ENCODE results near the gene CARM1.

The CARM1 gene

GRCh38 chr19:10921199-10921909, 50.0 kb downstream of the CARM1 start:
- DNase-seq (ENCODE audit: extremely low read depth, low read depth), result no peak
- TF ChIP-seq, protein P1, sequence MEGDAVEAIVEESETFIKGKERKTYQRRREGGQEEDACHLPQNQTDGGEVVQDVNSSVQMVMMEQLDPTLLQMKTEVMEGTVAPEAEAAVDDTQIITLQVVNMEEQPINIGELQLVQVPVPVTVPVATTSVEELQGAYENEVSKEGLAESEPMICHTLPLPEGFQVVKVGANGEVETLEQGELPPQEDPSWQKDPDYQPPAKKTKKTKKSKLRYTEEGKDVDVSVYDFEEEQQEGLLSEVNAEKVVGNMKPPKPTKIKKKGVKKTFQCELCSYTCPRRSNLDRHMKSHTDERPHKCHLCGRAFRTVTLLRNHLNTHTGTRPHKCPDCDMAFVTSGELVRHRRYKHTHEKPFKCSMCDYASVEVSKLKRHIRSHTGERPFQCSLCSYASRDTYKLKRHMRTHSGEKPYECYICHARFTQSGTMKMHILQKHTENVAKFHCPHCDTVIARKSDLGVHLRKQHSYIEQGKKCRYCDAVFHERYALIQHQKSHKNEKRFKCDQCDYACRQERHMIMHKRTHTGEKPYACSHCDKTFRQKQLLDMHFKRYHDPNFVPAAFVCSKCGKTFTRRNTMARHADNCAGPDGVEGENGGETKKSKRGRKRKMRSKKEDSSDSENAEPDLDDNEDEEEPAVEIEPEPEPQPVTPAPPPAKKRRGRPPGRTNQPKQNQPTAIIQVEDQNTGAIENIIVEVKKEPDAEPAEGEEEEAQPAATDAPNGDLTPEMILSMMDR (IDR thresholded peaks at IDR 0.05; ENCODE audit: low read depth, low read length), result no peak

DNA sequence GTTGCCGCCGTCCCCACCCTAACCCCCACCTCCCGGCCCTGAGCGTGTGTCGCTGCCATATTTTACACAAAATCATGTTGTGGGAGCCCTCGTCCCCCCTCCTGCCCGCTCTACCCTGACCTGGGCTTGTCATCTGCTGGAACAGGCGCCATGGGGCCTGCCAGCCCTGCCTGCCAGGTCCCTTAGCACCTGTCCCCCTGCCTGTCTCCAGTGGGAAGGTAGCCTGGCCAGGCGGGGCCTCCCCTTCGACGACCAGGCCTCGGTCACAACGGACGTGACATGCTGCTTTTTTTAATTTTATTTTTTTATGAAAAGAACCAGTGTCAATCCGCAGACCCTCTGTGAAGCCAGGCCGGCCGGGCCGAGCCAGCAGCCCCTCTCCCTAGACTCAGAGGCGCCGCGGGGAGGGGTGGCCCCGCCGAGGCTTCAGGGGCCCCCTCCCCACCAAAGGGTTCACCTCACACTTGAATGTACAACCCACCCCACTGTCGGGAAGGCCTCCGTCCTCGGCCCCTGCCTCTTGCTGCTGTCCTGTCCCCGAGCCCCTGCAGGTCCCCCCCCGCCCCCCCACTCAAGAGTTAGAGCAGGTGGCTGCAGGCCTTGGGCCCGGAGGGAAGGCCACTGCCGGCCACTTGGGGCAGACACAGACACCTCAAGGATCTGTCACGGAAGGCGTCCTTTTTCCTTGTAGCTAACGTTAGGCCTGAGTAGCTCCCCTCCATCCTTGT, 50.7 kb downstream of the CARM1 start:
- TF ChIP-seq, protein P1 (IDR thresholded peaks at IDR 0.05; ENCODE audit: low read depth, low read length), result no peak
- no peak for DNase-seq (ENCODE audit: extremely low read depth, low read depth)

DNA sequence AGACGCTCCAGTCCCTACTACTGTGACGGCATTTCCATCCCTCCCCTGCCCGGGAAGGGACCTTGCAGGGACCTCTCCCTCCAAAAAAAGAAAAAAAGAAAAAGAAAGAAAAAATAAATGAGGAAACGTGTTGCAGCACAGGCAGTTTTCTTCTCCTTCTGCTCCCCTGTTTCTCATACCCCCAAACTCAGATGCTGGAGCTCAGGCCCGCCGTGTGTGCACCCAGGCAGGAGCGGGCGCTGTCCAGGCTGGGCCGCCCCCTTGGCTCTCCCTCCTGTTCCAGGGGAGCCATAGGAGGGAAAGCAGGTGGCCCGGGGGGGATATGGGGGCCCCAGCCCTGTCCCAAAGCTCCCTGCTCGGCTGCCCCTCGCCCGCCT, 51.3 kb downstream of the CARM1 start:
- DNase-seq (ENCODE audit: extremely low read depth, low read depth), result no peak
- TF ChIP-seq, protein P1 (IDR thresholded peaks at IDR 0.05; ENCODE audit: low read depth, low read length), result no peak

DNA sequence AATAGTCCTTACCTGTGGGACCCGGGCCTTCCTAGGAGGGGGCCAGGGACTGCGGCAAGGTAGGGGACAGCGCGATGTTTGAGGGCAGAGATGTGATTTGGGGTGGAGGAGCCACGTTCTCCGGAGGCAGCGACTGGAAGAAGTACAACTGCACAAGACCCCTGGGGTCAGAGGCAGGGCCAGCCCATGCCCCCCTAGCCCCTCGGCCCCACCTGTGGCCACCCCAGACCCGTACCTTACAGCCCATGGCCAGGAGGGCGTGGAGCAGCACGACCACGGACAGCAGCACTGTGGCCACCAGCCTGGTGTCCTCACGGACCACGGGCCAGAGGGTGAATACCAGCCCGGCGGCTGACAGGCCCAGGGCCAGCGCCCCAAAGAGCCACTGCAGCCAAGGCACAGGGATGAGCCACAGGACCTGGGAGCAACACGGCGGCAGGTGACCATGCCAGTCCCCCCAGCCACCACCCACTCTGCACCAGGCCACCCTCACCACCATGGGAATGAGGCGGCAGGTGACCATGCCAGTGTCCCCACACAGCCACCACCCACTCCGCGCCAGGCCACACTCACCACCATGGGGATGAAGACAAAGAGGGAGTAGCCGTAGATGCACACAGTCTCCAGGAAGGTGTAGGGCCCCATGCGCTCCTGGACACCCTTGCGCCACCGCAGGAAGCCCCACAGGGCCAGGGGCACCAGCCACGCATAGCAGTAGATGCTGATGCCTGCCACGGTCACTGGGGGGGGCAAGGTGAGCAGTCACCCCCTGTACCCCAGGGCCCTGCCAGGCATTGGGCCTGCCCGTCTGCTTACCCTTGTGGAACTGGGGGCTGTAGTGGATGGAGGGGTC, 52.1 kb downstream of the CARM1 start:
- DNase-seq (ENCODE audit: extremely low read depth, low read depth), result no peak
- TF ChIP-seq, protein P1 (IDR thresholded peaks at IDR 0.05; ENCODE audit: low read depth, low read length), result no peak

GRCh38 chr19:10924597-10924996, 53.2 kb downstream of the CARM1 start:
- DNase-seq (ENCODE audit: extremely low read depth, low read depth), result no peak

GRCh38 chr19:10927730-10928562, 56.6 kb downstream of the CARM1 start:
- no peak for DNase-seq (ENCODE audit: extremely low read depth, low read depth)
- TF ChIP-seq, protein P1 (IDR thresholded peaks at IDR 0.05; ENCODE audit: low read depth, low read length), result no peak

More at GRCh38 chr19:10924597-10924996, 53.2 kb downstream of the CARM1 start:
- TF ChIP-seq, protein P1 (IDR thresholded peaks at IDR 0.05; ENCODE audit: low read depth, low read length), result no peak
